Smooth muscle cell of bladder (primary cell): ENCODE measurements around the gene HBB. TPM values are rescaled to one million over a fixed set of nuclear protein-coding genes. Genes with fewer than 3 reads are reported as not detected.

Experiments
- total RNA-seq: library from RNA; depleted of rRNA; stranded (reverse); fragments of >200 nt; gene quantifications from 2 replicates; pipeline ENCODE4 v1.2.3, GENCODE V29; 2014

Gene HBB
- total RNA-seq, result not detected in 2 replicates

DNA sequence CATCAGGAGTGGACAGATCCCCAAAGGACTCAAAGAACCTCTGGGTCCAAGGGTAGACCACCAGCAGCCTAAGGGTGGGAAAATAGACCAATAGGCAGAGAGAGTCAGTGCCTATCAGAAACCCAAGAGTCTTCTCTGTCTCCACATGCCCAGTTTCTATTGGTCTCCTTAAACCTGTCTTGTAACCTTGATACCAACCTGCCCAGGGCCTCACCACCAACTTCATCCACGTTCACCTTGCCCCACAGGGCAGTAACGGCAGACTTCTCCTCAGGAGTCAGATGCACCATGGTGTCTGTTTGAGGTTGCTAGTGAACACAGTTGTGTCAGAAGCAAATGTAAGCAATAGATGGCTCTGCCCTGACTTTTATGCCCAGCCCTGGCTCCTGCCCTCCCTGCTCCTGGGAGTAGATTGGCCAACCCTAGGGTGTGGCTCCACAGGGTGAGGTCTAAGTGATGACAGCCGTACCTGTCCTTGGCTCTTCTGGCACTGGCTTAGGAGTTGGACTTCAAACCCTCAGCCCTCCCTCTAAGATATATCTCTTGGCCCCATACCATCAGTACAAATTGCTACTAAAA, at the start of gene HBB:
Gene HBB (minus strand): TSS at position 340 of the 579 bp plus-strand sequence. CDS start 50 bp downstream, at position 290.

DNA sequence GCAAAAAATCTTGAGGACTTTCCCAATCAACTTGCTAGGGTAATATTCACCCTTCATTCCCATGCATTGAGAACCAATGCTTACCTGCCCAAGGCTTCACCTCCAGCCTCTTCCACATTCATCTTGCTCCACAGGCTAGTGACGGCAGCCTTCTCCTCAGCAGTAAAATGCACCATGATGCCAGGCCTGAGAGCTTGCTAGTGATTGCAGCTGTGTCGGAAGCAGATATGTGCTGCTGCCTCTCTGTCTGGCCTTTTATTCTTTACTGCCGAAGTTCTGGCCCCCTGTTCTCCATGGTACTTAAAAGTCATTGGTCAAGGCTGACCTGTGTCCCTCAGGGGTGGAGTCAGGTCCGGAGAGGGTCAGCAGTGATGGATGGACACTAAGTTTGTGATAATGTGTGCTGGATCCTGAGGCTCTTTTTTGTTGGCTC, 42.9 kb upstream of the HBB start, which contains the start of gene HBE1:
Gene HBE1 (minus strand): TSS at position 231 of the 433 bp plus-strand sequence. CDS start 55 bp downstream, at position 176.

DNA sequence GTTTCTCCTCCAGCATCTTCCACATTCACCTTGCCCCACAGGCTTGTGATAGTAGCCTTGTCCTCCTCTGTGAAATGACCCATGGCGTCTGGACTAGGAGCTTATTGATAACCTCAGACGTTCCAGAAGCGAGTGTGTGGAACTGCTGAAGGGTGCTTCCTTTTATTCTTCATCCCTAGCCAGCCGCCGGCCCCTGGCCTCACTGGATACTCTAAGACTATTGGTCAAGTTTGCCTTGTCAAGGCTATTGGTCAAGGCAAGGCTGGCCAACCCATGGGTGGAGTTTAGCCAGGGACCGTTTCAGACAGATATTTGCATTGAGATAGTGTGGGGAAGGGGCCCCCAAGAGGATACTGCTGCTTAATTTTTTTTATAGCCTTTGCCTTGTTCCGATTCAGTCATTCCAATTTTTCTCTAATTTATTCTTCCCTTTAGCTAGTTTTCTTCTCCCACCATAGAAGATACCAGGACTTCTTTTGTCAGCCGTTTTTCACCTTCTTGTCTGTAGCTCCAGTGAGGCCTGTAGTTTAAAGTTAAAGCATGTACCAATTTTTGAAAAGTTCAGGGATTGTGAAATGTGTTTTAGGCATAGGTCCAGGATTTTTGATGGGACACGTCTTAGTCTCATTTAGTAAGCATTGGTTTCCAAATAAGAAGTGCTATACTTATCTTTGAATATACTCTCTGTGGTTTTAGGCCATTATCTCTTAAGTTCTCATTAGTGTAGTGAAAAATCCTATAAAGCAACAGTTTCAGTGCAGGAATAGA, 28.0 kb upstream of the HBB start, which contains the start of gene HBG2:
Gene HBG2 (minus strand): TSS at position 136 of the 768 bp plus-strand sequence. CDS start 53 bp downstream, at position 83.

GRCh38 chr11:5249807-5250396, 23.0 kb upstream of the HBB start, which contains the start of gene HBG1:
TSS of gene HBG1 (minus strand) at chr11:5249857. CDS start at chr11:5249804, 53 bp downstream.

GRCh38 chr11:5234381-5234834, 7.5 kb upstream of the HBB start, which contains the start of gene HBD:
TSS of gene HBD (minus strand) at chr11:5234483. CDS start at chr11:5234433, 50 bp downstream.

DNA sequence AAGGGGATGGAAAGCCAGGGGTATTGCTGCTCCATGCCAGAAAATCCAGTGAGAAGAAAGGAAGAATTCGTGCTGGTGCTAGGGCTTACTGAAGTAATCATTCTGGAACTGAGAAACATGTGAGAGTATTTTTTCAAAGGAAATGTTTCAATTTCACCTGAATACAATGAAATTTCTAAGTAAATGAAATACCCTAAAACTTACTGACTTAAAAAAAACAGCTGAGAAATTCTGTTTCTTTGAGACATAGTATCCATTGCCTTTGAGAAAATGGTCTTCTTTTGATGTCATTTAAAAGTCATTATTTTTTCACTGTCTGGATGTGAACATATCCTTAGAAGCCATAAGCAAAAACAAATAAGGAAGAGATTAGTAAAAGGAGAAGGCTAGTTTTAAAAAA, 26.3 kb downstream of the HBB start, which contains the start of gene OR51V1:
Gene OR51V1 (minus strand): TSS at position 101 of the 400 bp plus-strand sequence. CDS start 0 bp downstream, at position 101.

Other genes starting within 250 kb of the HBB start
- gene OR51L1, start 232.2 kb downstream of the HBB start, total RNA-seq, result under 0.01 TPM in 1 of 2 replicates, not detected in the other
- not detected in 2 replicates for gene OR52J3, start 180.5 kb downstream of the HBB start, total RNA-seq
- gene OR52E2, start 167.4 kb downstream of the HBB start, total RNA-seq, result not detected in 2 replicates
- not detected in 2 replicates for gene OR52E1, start 157.5 kb downstream of the HBB start, total RNA-seq
- gene OR52A5, start 88.7 kb downstream of the HBB start, total RNA-seq, result not detected in 2 replicates
- gene OR52A1, start 72.3 kb downstream of the HBB start, total RNA-seq, result not detected in 2 replicates
- gene OR51V1, start 26.4 kb downstream of the HBB start, total RNA-seq, result not detected in 2 replicates
- not detected in 2 replicates for gene HBD, start 7.4 kb upstream of the HBB start, total RNA-seq
- gene HBG1, start 22.8 kb upstream of the HBB start, total RNA-seq, result not detected in 2 replicates
- not detected in 2 replicates for gene HBG2, start 27.7 kb upstream of the HBB start, total RNA-seq
- 0.14 TPM in 1 of 2 replicates, not detected in the other for gene HBE1, start 42.9 kb upstream of the HBB start, total RNA-seq
- gene OR51B4, start 74.9 kb upstream of the HBB start, total RNA-seq, result not detected in 2 replicates
- gene OR51B2, start 97.2 kb upstream of the HBB start, total RNA-seq, result 0.18 TPM in 1 of 2 replicates, not detected in the other
- 0.18 and 0.28 TPM in 2 replicates for gene OR51B5, start 116.5 kb upstream of the HBB start, total RNA-seq
- not detected in 2 replicates for gene OR51B6, start 124.4 kb upstream of the HBB start, total RNA-seq
- not detected in 2 replicates for gene OR51M1, start 156.7 kb upstream of the HBB start, total RNA-seq
- gene OR51Q1, start 195.0 kb upstream of the HBB start, total RNA-seq, result not detected in 2 replicates
- gene OR51I1, start 214.4 kb upstream of the HBB start, total RNA-seq, result 0.28 TPM in 1 of 2 replicates, not detected in the other
- gene OR51I2, start 222.3 kb upstream of the HBB start, total RNA-seq, result not detected in 2 replicates